GM18870 (cell line): Measurements from ENCODE around the gene CNTNAP5.

ENCODE experiments used
- ATAC-seq: cut with Tn5 transposase; IDR thresholded peaks from one replicate; pipeline ENCODE4 v1.9.1; 2021; ENCODE audit warnings: moderate library complexity; ENCODE audit not compliant: unreplicated experiment

The CNTNAP5 gene

DNA sequence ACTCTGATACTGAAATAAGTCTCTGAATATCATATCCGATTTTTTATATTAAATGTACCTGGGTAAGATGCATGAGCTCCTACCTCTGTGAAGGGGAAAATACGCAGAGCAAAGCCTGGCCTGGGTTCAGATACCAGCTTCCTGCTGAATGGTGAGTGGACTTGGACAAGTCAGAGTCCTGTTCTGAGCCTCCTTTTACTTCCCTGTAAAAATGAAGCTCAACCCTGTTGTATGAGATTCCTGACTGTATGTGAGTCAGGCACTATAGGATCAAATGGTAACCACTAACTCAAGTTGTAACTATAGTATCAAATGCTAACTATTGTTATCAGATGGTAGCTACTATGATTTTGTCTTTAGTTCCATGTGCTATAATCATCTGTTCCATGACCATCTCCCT lies 561.7 kb downstream of the CNTNAP5 start:
- no peak for ATAC-seq

DNA sequence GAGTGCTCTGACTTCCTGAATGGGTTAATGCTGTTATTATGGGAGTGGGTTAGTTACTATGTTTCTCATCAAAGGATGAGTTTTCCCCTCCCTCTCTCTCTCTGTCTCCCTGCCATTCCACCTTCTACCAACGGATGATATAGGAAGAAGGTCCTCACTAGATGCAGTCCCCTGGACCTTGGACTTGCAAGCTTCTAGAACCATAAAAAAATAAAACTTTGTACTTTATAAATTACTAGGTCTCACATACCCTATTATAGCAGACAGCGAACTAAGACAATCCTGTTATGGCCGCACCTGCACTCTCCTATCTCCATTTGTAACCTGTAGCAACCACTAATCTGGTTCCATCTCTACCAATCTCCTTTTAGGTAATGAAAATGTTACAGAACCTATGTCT lies 564.9 kb downstream of the CNTNAP5 start:
- ATAC-seq = no peak

DNA sequence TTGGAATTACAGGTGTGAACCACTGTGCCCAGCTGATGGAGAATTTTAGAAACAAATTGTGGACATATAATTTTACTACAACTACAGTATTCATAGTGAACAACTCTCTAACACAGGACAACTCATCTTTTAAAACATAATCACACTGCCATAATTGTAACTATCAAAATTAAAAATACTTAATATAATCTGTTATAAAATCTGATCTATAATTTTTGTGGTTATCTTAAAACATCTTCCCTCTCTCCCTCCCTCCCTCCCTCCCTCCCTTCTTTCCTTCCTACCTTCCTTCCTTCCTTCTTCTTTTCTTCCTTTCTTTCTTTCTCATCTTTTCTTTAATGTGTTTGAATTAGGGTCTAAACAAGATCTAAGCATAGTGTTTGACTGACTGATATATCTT lies 577.7 kb downstream of the CNTNAP5 start:
- ATAC-seq = no peak

DNA sequence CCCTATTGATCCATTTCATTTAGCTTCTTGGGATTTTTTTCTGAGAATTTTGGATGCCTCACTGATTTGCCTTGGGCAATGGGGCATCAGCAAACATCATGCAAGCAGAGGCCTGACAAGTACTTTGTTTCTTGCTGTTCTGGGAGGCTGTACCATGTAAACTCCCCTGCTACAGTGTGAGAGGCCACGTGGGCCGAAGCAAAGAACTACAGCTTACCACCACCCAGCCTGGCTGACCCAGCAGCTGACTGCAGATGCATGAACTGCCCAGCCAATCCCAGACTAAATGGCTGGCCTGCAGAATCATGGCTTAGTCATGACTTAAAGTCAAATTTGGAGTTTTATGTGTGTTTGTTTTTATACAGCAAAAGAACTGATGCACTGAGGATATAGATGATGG lies 579.9 kb downstream of the CNTNAP5 start:
- ATAC-seq = no peak

DNA sequence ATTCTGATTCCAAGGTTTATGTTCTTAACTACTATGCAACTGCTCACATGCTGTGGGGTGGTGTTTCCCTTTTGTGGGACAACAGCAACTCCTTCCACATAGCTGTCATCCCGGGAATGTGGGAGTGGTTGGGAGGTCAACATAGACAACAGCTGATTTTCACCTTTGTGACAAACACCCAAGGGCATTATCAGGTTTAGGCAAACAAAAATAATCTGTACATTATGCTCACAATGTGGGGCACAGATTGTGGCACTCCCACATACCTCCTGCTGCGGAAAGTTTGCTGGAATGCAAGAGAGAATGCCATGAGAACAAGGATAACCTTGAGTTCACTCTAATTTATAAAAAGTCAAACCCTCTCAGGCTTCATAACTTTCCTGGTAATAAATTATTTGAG lies 582.6 kb downstream of the CNTNAP5 start:
- no peak for ATAC-seq

DNA sequence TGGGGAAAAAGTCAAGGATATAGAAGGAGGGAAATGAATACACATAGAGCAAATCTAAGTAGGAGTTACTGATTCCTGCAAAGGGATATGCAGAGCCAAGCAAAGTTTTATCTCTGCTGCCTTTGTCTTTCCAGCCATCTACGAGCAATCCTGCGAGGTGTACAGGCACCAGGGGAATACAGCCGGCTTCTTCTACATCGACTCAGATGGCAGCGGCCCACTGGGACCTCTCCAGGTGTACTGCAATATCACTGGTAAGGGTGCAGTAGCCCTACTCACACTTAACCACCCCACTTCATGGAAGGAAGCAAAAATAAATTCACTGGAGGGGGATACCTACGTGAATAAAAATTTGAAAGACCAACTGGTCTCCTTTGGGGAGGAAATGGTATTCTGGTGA lies 584.6 kb downstream of the CNTNAP5 start:
- ATAC-seq = no peak

DNA sequence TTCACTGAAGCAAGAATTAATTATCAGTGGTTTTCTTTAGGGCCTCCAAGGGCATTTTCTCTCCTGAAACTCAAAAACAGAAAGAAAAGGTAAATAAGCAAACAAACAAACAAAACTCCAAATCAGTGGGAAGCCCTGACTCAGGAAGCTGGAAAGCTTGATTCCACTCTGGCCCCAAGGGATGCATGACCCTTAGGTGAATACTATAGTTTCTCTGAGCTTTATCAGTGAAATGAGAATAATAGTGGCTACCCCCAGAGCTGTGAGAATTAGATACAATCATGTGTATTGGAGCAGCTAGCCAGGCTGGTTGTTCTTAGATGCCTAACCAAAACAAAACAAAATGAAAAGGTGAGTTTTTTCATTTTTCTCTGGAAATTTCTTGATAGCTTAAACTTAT lies 585.1 kb downstream of the CNTNAP5 start:
- ATAC-seq = no peak

DNA sequence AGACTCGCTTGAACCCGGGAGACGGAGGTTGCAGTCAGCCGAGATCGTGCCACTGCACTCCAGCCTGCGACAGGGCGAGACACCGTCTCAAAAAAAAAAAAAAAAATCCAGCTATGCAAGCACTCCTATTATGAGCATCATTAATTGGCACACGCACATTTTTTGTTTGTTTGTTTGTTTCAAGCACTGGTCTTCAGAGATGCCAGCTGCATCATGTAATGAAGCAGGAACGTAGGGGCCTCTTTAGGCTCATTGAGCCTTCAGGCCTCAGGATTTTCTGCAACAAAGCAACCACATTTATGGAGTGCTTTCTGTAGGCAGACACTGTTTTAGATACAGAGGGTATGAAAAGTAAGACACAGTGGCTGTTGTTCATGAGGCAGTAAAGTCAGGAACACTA lies 585.8 kb downstream of the CNTNAP5 start:
- no peak for ATAC-seq

DNA sequence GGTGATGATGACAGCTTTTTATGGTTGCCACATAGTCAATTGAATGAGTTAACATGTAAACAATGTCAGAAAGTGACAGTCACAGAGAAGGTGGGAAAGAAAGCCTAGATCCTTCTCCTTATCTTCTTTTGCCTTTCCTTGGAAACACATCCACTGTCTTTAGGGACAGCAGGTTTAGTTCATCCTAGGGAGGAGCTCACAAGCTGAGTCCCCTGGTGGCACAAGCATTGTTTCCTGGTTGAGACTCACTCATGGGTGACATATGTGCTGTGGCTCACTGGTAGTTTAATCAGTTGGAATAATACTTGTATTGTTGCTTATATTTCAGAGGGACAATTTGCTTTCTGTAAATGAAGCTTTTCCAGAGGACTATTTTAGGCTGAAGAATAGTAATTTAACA lies 598.5 kb downstream of the CNTNAP5 start:
- ATAC-seq = no peak

DNA sequence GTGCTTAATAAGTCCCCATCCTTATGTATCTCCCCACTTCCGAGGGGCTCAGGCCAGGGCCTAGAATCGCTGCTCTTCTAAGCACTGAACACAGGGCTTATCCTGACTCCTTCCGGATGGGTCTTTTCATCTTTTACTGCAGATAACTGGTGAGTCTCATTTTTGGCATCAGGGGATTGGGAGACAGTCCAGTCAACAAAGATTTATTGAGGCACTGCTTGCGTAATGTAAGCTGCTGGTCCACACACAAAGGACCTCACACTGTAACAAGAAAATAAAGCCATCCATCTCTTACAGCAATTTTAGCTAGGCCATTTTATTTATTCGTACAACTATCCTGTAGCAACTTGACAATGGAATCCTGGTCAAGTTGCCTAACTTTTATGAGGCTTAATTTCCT lies 600.5 kb downstream of the CNTNAP5 start:
- ATAC-seq = no peak

DNA sequence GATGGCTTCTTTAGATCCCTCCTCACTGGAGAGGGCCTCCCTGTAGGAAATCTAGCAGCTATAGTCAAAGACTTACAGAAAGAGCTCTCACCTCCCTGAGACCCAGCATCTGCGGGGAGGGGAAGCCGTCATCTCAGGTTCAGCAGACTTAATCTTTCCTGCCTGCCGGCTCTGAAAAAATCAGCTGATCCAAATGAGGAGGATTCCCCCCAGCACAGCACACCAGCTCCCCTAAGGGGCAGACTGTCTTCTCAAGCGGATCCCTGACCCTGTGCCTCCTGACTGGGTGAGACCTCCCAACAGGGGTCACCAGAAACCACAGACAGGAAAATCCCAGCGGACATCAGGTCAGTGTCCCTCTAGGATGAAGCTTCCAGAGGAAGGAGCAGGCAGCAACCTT lies 601.9 kb downstream of the CNTNAP5 start:
- no peak for ATAC-seq

DNA sequence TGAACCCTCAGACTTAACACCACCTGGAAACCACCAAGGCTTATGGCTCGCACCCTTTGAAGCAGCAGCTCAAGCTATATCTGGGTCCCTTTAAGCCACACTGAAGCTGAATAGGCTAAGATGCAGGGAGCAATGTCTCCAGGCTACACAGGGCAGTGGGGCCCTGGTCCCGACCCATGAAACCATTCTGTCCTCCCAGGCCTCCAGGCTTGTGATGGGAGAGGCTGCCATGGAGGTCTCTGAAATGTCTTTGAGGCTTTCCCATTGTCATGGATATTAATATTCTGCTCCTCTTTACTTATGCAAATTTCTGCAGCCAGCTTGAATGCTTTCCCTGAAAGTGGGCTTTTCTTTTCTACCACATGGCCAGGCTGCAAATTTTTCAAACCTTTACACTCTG lies 608.7 kb downstream of the CNTNAP5 start:
- no peak for ATAC-seq

DNA sequence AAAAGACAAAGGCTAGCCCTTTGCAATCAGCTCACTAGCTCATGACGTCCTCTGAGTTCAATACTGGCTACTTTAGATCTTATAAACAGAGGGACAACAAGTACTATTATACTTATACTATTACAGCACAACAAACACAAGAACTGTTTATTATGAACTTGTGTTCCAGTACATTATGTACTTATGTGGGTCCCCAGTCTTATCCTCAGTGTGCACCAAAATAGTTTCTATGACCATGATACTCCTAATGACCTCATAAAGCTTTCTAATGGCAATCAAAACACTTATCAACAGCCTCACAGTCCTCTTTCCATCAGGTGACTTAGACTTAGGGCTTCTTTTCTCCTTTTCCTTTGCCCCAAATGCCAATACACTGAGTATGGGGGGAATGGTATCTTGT lies 614.4 kb downstream of the CNTNAP5 start:
- no peak for ATAC-seq

DNA sequence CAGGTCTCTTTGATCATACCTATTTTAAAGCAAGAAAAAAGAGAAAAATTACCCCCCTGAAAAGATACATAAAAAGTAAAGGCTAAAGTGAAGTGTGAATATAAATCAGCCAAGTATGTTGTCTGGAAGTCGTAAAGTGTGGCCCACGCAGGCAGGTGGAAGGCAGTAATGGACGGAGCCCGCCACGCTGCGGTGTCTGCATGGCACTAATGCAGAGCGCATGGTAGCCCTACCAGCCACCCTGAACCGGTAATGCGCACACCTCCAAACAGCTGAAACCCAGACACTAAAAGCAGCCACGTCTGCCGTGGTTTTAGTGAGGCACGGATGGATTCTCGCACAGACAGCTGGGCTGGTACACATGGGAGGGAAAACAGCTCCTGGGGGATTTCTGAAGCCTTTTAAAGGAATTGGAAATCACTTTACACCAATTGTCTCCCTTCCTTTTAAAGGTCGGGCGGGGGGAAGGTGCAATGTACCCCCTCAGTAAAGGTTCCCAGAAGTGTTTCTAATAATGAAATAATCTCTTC lies 615.2 kb downstream of the CNTNAP5 start:
- no peak for ATAC-seq

DNA sequence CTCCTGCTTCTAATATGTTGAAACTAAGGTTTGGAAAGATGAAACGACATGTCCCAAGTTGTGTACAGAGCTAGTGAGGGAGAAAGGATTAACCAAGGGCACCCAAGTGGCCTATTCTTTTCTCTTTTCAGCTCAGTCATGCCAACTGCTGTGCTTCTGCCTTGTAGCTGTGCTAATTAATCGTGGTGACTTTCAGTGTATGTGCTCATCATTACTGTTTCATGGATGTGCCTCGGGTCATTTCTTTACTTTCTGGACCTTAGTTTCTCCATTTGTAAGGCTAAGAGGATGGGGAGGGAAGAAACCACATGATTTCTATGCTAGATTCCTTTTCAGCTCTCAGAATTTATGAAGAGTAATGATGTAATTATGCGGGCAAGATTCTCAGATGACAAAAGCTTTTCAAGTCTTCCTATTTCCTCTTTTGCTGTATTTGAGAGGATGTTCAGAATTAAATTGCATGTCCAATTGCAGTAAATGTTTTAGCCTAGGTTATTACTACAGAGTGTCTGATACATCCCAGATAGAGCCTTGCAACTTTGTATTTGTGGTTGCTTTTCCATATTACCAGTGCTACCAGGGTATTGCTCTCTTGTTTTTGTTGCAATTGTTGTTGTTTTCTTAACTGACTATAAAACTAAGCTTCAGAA lies 621.2 kb downstream of the CNTNAP5 start:
- no peak for ATAC-seq

DNA sequence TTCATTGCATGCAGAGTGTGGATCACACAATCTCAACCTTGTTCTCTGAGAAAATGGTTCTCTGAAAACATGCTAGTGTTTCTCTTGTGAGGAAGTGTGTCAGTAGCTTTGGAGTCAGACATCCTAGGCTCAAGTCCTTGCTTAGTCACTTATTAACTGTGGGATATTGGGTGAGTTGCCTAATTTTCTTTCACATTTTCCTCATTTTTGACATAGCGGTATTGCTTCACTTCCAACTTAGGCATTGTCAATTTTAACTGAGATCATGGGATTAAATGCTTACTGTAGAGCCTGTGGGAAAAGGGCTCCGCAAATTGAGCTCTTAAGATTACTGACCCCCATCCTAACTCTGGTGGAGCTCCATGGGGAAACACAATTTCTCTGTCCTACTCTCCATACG lies 622.2 kb downstream of the CNTNAP5 start:
- no peak for ATAC-seq

DNA sequence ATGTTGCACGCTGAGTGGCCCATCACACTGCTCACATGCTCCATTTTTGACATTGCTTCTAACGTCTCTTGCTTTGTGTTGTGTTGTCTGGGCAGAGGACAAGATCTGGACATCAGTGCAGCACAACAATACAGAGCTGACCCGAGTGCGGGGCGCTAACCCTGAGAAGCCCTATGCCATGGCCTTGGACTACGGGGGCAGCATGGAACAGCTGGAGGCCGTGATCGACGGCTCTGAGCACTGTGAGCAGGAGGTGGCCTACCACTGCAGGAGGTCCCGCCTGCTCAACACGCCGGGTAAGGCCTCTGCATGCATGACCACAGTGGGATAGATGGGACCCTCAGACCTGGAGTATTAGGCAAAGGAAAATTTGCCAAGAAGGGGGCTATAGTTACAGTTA lies 622.6 kb downstream of the CNTNAP5 start:
- no peak for ATAC-seq

DNA sequence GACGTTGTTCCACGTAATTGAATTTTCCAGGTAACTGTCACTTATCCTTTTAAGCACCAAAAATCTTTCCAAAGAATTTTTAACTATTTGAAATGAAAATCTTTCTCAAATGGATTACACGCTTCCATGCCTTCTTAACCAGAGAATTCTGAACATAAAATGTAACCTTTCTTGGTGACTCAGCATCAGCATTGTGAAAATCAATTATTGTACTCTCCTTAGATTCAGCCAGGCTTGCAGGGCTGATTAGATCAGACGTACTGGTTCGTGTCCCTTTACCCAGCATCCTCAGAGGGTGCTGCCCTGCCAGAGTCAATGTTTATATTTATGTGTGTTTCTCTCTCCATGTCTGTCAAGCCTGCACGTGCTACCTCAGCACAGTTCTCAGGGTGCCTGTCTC lies 623.9 kb downstream of the CNTNAP5 start:
- no peak for ATAC-seq

DNA sequence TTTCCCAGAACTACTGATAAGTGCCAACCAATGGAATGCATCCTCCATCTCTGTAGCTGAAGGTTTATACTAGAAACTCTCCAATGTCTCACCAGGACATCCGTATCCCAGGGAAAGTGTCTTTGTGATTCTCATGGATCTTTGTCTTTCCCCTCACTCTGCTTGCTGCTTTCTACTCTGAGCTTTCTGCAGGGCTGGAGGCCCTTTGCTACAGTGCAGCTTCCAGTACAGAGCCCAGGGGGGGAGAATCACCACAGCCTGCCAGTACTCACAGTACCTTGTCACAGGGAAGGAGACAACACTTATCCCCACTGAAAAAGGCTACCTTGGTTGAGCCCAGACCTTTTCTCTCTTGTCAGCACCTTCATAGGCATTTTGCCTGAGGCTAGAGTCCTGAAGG lies 627.0 kb downstream of the CNTNAP5 start:
- ATAC-seq = no peak

DNA sequence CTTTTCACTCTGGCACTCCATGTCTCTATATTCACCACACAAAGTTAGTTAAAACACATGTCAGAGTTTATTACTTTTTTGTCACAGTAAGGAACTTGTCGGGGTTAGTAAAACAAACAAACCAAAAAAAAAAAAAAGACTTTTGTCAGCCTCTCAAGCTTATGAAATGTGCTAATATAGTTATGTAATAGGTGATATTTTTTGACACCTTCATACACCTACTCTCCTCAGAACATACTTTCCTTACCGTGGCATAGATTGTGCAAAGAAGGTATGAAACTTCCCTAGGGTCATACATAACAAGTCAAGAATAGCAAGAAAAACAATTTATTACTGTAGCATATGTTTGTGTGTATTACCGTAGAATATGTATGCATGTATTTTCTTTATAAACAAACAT lies 633.3 kb downstream of the CNTNAP5 start:
- no peak for ATAC-seq

DNA sequence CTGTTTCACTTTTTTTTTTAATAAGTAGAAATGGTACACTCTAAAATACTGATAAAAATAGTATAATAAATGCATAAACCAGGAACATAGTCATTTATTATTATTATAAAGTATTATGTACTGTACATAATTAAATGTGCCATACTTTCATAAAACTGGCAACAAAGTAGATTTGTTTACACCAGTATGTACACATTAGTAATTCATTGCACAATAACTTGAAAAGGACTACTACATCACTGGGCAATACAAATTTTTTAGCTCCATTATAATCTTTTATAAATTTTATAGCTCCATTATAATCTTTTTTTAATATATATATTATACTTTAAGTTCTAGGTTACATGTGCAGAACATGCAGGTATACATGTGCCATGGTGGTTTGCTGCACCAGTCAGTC lies 636.5 kb downstream of the CNTNAP5 start:
- ATAC-seq = no peak

DNA sequence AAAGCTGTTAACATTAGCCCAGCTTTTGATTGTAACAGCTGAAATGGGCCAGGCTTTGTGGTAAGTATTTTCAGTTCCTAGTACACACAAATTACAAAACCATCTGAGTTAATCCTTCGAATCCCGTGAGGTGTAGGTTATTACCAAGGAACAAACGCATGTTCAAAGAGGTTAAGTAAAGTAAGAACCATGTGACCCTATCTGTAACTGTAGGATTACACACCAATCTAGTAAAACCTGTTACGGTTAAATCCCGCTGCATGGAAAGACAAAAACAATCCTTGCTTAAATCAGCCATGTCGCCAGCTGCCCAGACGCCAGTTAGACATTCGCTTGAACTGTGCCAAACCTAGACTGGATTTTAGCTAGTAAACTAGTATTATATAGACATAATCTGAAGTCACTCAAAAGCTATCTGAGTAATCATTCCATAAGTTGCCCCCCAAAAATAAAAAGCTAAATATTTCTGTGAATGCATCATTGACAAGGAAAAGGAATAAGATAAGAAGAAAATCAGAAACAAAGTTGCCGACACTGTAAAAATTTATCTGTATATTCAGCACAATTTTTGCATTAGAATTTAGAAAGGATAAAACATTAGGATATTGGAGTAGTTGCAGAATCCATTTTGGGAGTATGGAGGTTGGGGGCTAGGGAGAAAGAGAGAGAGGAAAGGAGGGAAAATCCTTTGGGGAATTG lies 638.0 kb downstream of the CNTNAP5 start:
- no peak for ATAC-seq

DNA sequence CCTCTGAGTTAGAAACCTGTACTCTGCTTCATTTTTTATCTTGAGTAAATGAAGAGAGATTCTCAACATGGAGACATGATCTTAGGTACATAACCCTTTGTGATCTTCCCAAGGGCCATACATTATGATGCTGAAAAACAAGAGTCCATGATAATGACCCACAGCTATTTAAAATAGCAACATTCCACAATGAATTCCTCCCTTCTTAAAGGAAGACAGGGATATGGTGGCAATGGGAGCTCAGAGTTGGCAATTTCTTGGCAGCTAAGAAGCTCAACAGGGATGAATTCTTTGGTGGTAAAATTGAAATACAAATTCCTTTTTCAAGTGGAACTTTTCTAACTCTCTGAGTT lies 638.5 kb downstream of the CNTNAP5 start:
- ATAC-seq = no peak
